HS-27A (cell line): ENCODE results near the gene RAD51B.
"Not testable (repeated sequence)": the region's sequence is repeated elsewhere in the genome, so short reads cannot be mapped to it uniquely, and the experiment has no call there.

Source experiments
- DNase-seq: peaks from one replicate; pipeline ENCODE4 v3.0.0-alpha.2; 2012; ENCODE audit warnings: low read depth, missing footprints

RAD51B gene

GRCh38 chr14:68302938-68303337 is 483.4 kb downstream of the RAD51B start:
- not testable (repeated sequence) for DNase-seq

DNA sequence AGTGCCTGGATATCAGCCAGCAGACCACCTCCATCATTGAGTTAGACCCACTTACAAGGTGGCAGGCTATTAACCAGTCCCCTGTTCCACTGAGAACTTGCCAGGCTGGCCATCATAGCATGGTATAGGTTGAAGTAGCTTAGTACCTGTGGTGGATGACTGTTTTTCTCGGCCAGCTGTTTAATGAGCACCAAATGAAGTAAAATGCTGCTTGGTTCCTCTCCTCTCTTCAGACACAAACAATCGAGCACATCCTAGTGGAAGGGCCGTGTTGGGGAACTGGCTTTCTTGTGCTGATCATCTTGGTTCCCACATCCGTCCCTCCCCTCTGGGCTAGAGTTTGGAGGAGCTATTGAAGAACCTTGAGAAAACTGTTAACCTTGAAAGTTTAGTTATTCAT is 486.2 kb downstream of the RAD51B start:
- DNase-seq = no peak

DNA sequence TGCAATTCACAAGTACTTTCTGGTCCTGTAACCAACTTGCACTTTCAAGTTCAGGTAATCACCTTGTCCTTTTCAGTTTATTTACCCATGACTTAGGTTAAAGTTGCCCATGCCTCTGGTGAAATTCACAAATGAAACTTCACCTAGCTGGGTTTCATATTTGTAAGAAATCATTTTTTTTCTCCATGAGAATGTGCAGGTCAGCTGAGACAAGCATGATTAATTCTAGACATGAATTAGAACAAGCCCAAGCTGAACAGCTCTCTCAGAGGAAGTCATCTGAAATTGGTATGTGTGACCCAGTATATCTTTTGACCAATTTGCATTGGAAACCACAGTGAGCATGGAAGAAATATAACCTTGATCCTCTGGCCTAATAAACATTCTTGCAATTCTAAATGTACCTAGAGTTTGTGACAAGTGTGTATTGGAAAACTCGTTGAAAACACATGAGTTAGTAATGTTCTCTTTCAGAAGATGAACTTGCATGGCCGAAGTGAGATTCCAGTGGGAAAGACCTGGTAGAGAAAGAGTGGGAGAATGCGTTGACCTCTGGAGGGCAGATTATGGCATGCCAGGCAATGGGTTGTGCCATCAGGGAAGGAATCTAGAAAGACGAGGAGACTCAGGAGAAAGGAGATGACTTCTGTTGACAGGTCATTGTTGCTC is 486.8 kb downstream of the RAD51B start:
- DNase-seq = no peak

DNA sequence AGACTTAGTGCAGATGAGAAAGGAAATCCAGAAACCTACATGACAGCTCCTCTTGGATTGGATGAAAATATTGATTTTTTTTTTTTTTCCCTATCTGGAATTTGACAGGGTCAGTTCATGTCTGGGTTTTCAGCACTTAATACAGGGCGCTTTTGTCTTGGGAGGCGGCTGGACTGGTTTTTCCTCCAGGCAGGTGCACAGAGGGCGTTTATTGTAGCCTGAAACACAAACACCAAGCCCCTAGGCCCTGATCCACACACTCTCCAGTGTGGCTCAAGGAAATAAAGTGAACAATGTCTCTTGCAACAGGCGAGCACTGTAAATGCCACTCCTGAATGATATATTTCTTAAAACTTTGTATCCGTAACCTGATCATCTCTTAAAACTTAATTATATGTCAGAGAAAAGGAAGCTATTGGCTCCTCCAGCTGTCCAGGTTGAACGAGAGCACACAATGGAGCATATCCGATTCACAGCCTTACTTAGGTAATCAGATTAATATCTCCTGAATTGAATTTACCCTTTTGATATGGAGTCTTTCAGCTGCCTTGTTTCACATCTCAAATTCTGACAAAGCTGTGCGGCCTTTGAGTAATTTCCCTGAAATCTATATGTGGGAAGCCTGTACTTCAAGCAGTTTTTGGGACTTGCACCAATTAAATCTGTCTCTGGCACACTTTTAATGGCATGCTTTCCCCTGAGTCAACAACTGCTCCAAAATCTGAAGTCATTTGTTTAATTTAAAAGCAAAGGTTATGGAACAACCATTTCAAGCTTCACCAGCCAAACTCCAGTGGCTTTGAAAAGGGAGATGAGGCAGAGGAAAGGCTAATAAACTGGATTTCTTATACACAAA is 487.6 kb downstream of the RAD51B start:
- DNase-seq = no peak

DNA sequence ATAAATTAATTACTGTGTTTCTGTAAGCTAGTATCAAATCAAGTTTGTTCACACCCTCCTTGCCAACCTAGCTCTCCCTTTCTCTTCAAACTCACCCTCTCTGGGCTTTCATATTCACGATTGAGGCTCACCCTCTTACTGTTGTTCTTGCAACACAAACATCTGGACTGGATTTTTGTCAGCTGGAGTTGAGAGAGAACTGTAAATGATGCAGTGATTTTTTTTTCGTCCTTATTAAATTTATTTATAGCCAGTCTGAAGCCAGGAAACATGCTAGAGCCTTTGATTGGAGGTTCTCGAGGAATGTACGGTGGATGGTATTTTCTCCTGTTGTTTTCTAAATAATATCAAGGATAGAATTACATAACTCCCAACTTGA is 488.2 kb downstream of the RAD51B start:
- DNase-seq = no peak

DNA sequence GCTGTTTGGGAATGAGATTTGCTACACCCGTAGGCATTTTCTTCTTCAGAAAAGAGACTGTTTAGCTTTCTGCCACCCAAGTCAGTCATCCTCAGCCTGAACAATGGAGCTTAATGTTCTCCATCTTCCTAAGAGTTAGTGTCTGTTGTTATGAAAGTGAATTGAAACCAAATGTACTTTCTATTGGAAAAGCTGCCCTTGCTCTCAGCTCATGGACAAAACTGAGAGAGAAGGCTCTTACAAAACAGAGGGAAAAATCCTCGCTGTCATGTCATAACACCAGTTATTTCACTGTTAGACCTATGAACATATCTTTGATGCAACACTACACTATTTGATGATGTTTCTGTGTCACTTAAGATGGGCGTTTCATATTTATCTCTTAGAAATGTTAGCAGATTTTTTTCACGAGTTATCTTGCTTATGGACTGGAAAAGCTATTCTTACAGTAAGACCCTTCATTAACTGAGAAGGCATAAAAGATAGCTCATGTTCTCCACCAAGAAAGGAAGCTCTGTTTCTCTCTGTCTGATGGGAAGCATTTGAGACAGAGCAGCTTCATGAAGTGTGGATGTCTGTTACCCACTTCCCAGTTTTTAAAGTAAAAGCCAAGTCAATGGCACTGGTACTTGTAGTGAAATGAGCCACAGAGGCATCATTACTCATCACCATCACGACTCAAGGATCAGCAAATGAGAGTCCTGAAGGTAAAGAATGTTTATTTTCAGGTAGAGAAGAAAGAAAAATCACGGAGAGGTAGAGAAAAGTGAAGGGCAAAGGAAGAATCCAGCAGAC is 489.3 kb downstream of the RAD51B start:
- no peak for DNase-seq

GRCh38 chr14:68309616-68310015 is 490.0 kb downstream of the RAD51B start:
- DNase-seq = no peak

DNA sequence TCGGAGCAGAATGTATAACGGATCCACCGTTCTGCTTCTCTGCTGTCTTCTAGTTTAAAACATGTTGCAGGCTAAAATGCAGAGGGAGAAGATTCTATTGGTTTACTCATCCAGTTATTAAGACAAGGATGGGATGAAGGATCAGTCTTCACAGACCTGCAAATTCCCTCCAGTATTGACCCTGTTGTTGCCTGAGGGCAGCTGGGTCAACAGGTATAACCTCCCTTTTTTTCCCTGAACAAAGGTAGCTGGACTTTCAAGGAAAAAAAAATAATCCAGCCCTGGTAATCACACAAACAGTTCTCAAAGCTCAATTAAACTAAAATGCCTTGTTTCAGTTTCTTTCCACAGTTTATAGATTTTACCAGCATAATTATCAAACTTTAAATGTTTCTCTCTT is 492.7 kb downstream of the RAD51B start:
- no peak for DNase-seq

DNA sequence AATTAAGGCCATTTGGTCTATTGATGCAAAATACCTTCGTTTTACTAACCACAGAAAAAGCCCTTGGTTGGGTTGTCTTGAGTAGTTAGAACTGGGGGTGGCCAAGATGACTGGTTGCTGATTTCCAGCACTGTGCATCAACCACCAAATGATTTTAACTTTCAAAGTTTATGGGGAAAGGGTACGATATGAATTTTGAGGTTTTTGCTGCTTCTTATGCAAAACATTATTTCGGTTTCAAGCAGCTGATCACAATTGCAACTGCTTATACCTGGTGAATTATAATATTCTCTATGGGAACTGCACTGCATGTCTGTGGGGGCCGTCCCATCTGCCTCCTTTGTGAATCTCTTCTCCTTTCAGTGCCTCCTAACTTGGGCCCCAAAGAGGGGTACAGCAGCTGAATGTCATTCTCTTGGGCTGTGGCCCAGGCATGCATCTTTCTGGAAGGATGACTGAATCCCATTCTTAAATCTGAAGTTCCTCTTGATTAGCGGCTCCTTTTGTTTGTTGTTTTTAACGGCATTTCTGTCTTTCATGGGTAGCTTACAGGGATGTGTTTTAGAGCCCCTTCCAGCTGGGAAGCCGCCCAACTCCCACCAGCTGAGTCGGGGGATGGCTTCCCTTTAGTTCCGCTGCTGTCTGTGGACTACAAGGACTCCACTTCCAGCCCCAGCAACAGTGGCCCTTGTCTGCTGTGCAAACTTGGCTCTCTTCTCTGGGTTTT is 493.5 kb downstream of the RAD51B start:
- DNase-seq = no peak

DNA sequence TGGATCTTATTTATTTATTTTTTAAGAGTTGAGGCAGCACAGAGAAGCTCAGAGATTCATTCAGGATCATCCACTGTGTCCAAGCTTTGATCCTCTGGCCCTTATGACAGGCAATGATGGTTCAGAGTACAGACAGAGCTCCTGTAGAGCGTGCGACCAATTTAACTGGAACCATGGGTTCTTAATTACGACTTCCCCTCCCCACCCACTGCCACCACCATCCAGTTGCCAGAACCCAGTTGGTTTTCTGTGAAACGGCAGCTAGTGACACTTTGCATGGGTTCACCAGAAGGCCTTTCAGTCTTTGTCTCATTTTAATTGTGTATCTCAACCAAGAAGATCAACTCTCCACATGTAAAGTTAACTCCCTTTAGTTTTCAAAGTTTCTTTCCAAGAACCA is 495.1 kb downstream of the RAD51B start:
- no peak for DNase-seq

DNA sequence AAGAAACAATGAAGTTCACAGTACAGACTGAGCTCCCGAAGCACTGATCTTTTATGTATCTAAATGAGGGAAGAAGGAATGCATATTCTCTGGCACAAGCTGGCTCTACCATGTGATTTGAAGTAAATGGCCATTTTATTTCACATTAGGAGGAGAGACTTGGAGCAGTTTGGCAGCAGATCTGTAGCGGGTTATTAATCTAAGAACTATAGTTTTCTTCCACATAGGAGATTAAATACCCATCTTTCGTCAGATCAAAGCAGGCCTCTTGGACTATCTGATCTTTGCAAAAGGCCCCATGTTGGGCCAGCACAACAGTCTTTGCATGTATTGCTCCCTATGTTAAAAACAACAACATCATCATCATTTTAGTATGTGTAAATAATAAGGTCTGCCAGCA is 495.5 kb downstream of the RAD51B start:
- DNase-seq = no peak

DNA sequence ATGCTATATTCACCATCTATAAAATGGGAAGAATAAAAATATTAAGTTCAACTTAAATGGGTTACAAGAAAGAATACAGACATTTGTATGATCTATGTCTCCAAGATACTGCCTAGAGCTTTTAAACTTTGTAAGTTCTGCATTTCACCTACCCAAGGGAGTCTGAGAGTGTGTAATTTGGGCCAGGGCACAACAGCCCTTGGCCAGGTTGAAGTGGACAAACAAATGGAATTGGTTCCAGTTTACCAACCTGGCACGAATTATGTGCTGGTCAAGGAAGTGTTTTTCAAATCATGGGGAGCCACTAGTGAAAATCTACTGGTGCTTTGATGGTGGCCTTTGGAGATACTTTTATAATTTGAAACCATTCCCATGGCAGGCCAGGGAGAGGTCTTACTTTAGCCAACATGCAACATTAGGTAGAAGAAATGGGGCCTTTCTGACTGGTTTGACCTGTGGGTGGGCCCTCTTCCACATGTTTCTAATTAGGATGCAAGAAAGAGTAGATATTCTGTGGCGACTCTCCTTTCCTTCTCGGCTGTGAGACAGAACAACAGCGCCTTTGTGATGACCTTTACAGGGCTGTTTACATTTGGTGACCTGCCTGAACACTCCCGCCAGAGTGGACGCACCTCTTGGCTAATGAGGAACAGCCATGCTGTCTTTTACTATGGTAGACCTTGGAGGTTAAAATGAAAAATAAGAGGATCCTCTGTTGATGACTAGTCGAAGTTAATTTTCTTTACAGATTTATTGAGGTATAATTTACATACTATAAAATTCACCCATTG is 496.7 kb downstream of the RAD51B start:
- DNase-seq = no peak

- DNase-seq = no peak
Measured at GRCh38 chr14:68317239-68317638, 497.7 kb downstream of the RAD51B start.

DNA sequence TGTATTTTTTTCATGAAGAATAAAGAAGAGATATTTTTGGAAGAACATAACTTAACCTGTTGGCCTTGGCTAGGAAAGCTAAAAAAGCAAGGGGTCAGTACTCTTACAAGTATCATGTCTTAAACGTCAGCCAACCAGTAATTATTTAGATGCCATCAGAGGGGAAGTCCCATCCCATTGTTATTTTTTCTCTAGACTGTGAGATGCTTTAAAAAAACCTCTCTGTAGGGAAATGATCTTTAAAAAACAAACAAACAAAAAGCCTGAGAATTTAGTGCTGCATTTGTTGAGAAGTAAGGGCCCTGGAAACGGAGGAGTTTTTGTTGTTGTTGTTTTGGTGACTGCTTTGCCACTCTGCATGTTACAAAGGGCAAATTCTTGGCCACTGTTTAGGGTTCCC is 499.2 kb downstream of the RAD51B start:
- no peak for DNase-seq

GRCh38 chr14:68320495-68320894 is 500.9 kb downstream of the RAD51B start:
- DNase-seq = no peak

GRCh38 chr14:68322940-68323620 is 503.5 kb downstream of the RAD51B start:
- no peak for DNase-seq

- DNase-seq = no peak
Measured at GRCh38 chr14:68325267-68325807, 505.8 kb downstream of the RAD51B start.

- DNase-seq = no peak
Measured at GRCh38 chr14:68327231-68327630, 507.7 kb downstream of the RAD51B start.

- no peak for DNase-seq
Measured at GRCh38 chr14:68328509-68328908, 508.9 kb downstream of the RAD51B start.

GRCh38 chr14:68331426-68331825 is 511.8 kb downstream of the RAD51B start:
- DNase-seq = no peak
